ENCODE measurements around the gene CIDEC. TPM values are rescaled to one million over a fixed set of nuclear protein-coding genes. Genes with fewer than 3 reads are reported as not detected.

CIDEC gene
- total and polyA plus RNA-seq, 9 of the 15 experiments (the other 6 are each of a cell fraction or from before 2014, with no cell fraction given) = not detected

- TF ChIP-seq REST (IDR thresholded peaks at IDR 0.05; ENCODE audit: borderline replicate concordance) = no peak
- no peak for TF ChIP-seq REST (CRISPR knock-in tag; IDR thresholded peaks at IDR 0.05; ENCODE audit: low read depth)
- no peak for TF ChIP-seq FIP1L1 (IDR thresholded peaks at IDR 0.05; ENCODE audit: low read depth, low read length, poor library complexity, severe bottlenecking)
- no peak for TF ChIP-seq ZNF41 (CRISPR knock-in tag; conservative IDR thresholded peaks at IDR 0.05)
- no peak for TF ChIP-seq ZFP30 (CRISPR knock-in tag; IDR thresholded peaks at IDR 0.05; ENCODE audit: borderline replicate concordance)
- no peak for TF ChIP-seq ZFP36 (IDR thresholded peaks at IDR 0.05; ENCODE audit: low read depth, low read length, partially characterized antibody)
Measured at GRCh38 chr3:9867106-9867505, 12.9 kb downstream of the CIDEC start (continued).
